ENCODE data around the gene NACA. TPM values are rescaled to one million over a fixed set of nuclear protein-coding genes. Genes with fewer than 3 reads are reported as not detected.
"Not testable (repeated sequence)": the region's sequence is repeated elsewhere in the genome, so short reads cannot be mapped to it uniquely, and the experiment has no call there.

The NACA gene
- total RNA-seq, 2 experiments from 2014 or later, result 793 to 820 TPM

DNA sequence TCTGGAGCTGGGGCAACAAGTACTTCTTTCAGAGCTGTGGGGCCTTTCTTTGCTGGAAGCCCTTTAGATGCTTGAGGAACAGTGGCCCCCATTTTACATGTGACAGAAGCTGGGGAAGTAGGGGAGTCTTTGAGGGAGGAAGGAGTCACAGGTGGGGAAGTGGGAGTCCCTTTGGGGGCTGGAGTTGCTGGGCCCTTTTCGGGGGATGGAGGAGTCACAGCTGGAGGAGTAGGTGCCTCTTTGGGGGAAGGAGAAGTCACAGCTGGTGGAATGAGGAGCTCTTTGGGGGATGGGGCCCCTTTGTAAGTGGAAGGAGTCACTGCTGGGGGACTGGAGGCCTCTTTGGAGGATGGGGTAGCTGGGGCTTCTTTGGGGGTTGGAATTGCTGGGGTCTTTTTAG is 8.6 kb downstream of the NACA start:
- Mint-ChIP-seq H3K9me3 (ENCODE audit: insufficient read depth) (no peaks in the 10 kb centered on the region), H3K4me1 (ENCODE audit: low read depth) (peaks cover 56% of the 10 kb centered on the region), H3K4me3 (no peak overlapping the region), H3K36me3 (ENCODE audit: low read depth) (peaks cover 78% of the 10 kb centered on the region), H3K27me3 (ENCODE audit: low read depth) (no peaks in the 10 kb centered on the region), H3K27ac (peak overlapping the region; percentile 18)
- CTCF ChIA-PET, result no interaction called here
- DNase-seq (no peak), ATAC-seq (no peak)
- POLR2A ChIA-PET, result interaction anchor here (1.5 kb wide), 1 partner anchor 10 kb away, joined by 17 read pairs; the partner anchor contains the start of gene NACA

- peaks cover 78% of the 10 kb centered on the region for H3K36me3 Mint-ChIP-seq (ENCODE audit: low read depth)
- peaks cover 49% of the 10 kb centered on the region for H3K4me1 Mint-ChIP-seq (ENCODE audit: low read depth)
- peak overlapping the region; percentile 32 for H3K27ac Mint-ChIP-seq
- H3K9me3 Mint-ChIP-seq (ENCODE audit: insufficient read depth), result no peaks in the 10 kb centered on the region
- POLR2A ChIA-PET, result interaction anchor here (1.5 kb wide), 1 partner anchor 11 kb away, joined by 17 read pairs; the partner anchor contains the start of gene NACA
- no peak for ATAC-seq
- H3K4me3 Mint-ChIP-seq, result no peak overlapping the region
- CTCF ChIA-PET, result no interaction called here
- no peaks in the 10 kb centered on the region for H3K27me3 Mint-ChIP-seq (ENCODE audit: low read depth)
- DNase-seq, result no peak
Measured at GRCh38 chr12:56715798-56716197, 9.3 kb downstream of the NACA start.

DNA sequence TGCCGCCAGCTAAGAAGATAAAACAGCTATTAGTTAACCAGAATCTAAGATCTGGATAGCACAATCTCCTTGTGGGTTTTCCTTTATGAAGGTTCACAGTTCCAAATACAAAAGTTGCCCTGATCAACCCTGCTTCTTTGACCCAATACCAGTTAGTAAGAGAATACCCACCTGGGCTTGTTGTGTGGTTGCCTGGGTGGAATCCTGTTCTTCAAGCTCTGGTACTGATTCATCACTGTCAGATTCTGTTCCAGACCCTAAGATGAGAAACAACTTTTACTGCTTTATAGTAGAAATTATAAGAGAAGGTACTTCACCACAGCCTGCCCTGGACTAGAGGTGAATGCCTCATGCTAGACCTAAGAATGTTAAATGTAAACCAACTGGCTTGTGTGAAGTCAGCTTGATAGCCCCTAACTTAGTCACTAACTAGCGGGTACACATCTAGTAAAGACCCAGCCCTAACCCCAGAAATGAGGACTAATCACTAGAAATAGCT is 10.6 kb downstream of the NACA start:
- no peak overlapping the region for H3K27ac Mint-ChIP-seq
- CTCF ChIA-PET, result no interaction called here

DNA sequence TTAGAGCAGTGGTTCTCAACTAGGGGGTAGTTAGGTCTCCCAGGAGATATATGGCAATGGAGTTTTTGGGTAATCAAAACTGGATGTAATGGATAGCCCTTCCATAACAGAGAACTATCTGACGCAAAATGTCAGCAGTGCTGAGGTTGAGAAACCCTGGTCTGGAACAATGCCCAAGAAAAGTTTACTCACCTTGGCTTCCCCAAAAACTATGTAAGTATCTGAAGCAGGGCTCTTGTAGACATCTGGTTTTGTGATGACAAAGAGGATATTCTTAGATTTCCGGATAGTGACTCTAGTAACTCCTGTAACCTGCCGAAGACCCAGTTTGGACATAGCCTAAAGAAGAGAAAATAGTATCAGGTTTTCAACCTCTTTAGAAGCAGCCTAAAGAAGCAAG is 11.8 kb downstream of the NACA start:
- Mint-ChIP-seq H3K4me3 (no peak overlapping the region), H3K27me3 (ENCODE audit: low read depth) (no peaks in the 10 kb centered on the region), H3K27ac (no peak overlapping the region), H3K9me3 (ENCODE audit: insufficient read depth) (no peaks in the 10 kb centered on the region), H3K36me3 (ENCODE audit: low read depth) (peaks cover 57% of the 10 kb centered on the region), H3K4me1 (ENCODE audit: low read depth) (peaks cover 26% of the 10 kb centered on the region)
- POLR2A ChIA-PET, result interaction anchor here (0.9 to 1.1 kb wide), 2 partner anchors 12 kb away, joined by 4 to 5 read pairs; partner anchors contain the start of gene NACA
- DNase-seq (no peak), ATAC-seq (no peak)
- CTCF ChIA-PET, result interaction anchor here (0.6 to 0.8 kb wide), 2 partner anchors 25 to 76 kb away, joined by 3 read pairs; partner anchors contain the start of gene PTGES3

More for the DNA sequence above, 10.6 kb downstream of the NACA start:
- no peak for DNase-seq
- Mint-ChIP-seq H3K9me3 (ENCODE audit: insufficient read depth) (no peaks in the 10 kb centered on the region), H3K4me1 (ENCODE audit: low read depth) (peaks cover 36% of the 10 kb centered on the region), H3K27me3 (ENCODE audit: low read depth) (no peaks in the 10 kb centered on the region), H3K4me3 (no peak overlapping the region), H3K36me3 (ENCODE audit: low read depth) (peaks cover 67% of the 10 kb centered on the region)
- no peak for ATAC-seq
- POLR2A ChIA-PET, result interaction anchor here (0.9 kb wide), 1 partner anchor 11 kb away, joined by 5 read pairs; the partner anchor contains the start of gene NACA

DNA sequence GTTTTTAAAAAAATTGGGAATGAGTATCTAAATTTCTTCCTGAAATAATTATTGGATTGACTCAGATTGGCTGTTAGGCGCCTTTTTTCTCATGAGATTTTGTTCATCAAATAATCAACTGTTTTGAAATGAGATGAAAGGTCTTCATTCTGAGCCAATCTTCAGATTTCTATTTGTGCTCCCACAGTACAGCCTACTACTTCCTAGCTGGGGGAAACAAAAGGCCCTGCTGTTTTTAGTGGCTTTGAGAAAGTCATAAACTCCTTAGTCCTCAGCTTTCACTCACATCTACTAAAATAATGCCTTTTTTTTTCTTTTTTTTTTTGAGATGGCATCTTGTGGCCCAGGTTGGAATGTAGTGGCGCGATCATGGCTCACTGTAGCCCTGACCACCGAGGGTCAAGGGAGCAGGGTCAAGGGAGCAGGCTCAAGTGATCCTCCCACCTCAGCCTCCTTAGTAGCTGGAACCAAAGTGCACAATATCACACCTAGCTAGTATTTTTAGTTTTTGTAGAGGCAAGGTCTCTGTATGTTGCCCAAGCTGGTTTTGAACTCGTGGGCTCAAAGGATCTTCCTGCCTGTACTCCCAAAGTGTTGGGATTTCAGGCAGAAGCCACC is 15.2 kb downstream of the NACA start:
- no peaks in the 10 kb centered on the region for H3K9me3 Mint-ChIP-seq (ENCODE audit: insufficient read depth)
- H3K4me3 Mint-ChIP-seq, result no peak overlapping the region
- ATAC-seq, result no peak
- CTCF ChIA-PET, result no interaction called here
- H3K36me3 Mint-ChIP-seq (ENCODE audit: low read depth), result peaks cover 39% of the 10 kb centered on the region
- H3K27ac Mint-ChIP-seq, result no peak overlapping the region
- no peaks in the 10 kb centered on the region for H3K27me3 Mint-ChIP-seq (ENCODE audit: low read depth)
- POLR2A ChIA-PET, result interaction anchor here (1.1 kb wide), 1 partner anchor 21 kb away, joined by 3 read pairs; no protein-coding TSS in a partner anchor
- DNase-seq, result no peak
- peaks cover 1% of the 10 kb centered on the region for H3K4me1 Mint-ChIP-seq (ENCODE audit: low read depth)

- H3K27me3 Mint-ChIP-seq (ENCODE audit: low read depth); POLR2A ChIA-PET; H3K9me3 Mint-ChIP-seq (ENCODE audit: insufficient read depth): not testable (repeated sequence)
Measured at GRCh38 chr12:56704522-56704921, 20.6 kb downstream of the NACA start.

DNA sequence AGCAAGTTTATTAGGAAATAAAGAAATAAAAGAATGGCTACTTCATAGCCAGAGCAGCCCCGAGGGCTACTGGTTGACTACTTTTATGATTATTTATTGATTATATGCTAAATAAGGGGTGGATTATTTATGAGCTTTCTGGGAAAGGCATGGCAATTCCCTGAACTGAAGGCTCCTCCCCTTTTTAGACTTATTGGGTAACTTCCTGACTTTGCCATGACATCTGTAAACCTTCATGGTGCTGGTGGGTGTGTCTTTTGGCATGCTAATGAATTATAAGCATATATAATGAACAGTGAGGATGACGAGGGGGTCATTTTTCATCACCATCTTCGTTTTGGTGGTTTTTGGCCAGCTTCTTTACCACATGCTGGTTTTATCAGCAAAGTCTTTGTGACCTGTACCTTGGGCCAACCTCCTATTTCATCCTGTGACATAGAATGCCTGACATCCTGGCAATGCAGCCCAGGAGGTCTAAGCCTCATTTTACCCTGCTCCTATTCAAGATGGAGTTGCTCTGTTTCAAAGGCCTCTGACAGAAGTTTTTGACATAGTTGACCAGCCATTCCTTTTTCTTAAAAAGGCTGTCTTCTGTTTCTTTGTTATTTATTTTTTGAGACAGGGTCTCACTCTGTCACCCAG is 26.0 kb downstream of the NACA start:
- ATAC-seq (no peak), DNase-seq (no peak)
- CTCF ChIA-PET, result interaction anchor here (1.1 kb wide), 1 partner anchor 10 kb away, joined by 5 read pairs; no protein-coding TSS in a partner anchor
- Mint-ChIP-seq H3K9me3 (ENCODE audit: insufficient read depth) (no peaks in the 10 kb centered on the region), H3K36me3 (ENCODE audit: low read depth) (peaks cover 2% of the 10 kb centered on the region), H3K27ac (no peak overlapping the region), H3K4me3 (no peak overlapping the region), H3K27me3 (ENCODE audit: low read depth) (peaks cover 2% of the 10 kb centered on the region), H3K4me1 (ENCODE audit: low read depth) (peaks cover 17% of the 10 kb centered on the region)
- POLR2A ChIA-PET, result interaction anchor here (2.6 kb wide), 1 partner anchor 10 kb away, joined by 11 read pairs; the partner anchor contains the start of gene PTGES3

More at GRCh38 chr12:56704522-56704921, 20.6 kb downstream of the NACA start:
- DNase-seq; H3K4me1 Mint-ChIP-seq (ENCODE audit: low read depth); H3K4me3 Mint-ChIP-seq; CTCF ChIA-PET; ATAC-seq; H3K36me3 Mint-ChIP-seq (ENCODE audit: low read depth); H3K27ac Mint-ChIP-seq: not testable (repeated sequence)

DNA sequence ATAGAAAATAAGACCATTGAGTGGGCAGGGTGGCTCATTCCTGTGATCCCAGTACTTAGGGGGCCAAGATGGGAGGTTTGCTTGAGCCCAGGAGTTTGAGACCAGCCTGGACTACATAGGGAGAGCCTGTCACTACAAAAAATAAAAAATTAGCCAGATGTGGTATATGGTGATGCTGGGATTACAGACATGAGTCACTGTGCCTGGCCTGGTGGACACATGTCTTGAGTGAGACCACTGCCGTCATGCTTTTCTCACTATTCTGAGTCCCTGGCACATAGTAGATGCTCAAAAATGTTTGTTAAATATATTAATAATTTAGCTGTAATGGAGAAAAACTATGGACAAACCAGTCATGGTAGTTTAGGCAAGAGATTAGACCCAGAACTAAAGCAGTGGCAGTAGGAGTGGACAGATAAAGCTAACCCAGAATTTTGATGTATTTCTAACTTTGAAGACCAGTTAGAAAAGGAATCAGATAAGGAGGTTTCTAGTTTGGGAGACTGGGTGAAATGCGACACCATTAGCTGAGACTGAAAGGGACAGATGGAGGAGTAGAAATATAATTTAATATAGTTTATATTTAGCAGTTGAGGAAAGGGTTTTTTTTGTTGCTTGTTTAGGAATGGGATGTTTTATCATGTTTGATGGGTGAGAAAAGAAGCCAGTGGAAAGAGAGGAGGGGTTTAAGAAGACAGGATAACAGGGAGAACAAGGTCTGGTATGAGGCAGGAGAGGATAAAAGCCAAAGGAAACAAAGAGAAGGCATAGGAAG is 29.6 kb downstream of the NACA start:
- H3K4me3 Mint-ChIP-seq, result no peak overlapping the region
- DNase-seq, result no peak
- no peaks in the 10 kb centered on the region for H3K9me3 Mint-ChIP-seq (ENCODE audit: insufficient read depth)
- H3K27me3 Mint-ChIP-seq (ENCODE audit: low read depth), result peaks cover 2% of the 10 kb centered on the region
- H3K4me1 Mint-ChIP-seq (ENCODE audit: low read depth), result peaks cover 13% of the 10 kb centered on the region
- ATAC-seq, result no peak
- CTCF ChIA-PET, result no interaction called here
- POLR2A ChIA-PET, result interaction anchor here (0.8 kb wide), 1 partner anchor 12 kb away, joined by 4 read pairs; no protein-coding TSS in a partner anchor
- H3K27ac Mint-ChIP-seq, result no peak overlapping the region
- no peaks in the 10 kb centered on the region for H3K36me3 Mint-ChIP-seq (ENCODE audit: low read depth)

DNA sequence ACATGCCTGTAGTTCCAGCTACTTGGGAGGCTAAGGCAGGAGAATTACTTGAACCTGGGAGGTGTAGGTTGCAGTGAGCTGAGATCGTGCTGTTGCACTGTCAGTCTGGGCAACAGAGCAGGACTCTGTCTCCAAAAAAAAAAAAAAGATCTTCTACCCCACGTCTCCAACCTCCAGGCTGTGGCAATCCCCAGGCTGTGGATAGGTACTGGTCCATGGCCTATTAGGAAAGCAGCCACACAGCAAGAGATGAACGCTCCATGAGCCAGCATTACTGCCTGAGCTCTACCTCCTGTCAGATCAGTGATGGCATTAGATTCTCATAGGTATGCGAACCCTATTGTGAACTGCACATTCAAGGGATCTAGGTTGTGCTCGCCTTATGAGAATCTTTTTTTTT is 30.9 kb downstream of the NACA start:
- no peaks in the 10 kb centered on the region for H3K9me3 Mint-ChIP-seq (ENCODE audit: insufficient read depth)
- H3K4me1 Mint-ChIP-seq (ENCODE audit: low read depth), result peaks cover 9% of the 10 kb centered on the region
- H3K36me3 Mint-ChIP-seq (ENCODE audit: low read depth), result no peaks in the 10 kb centered on the region
- no peak overlapping the region for H3K4me3 Mint-ChIP-seq
- no peak for DNase-seq
- CTCF ChIA-PET, result no interaction called here
- peaks cover 2% of the 10 kb centered on the region for H3K27me3 Mint-ChIP-seq (ENCODE audit: low read depth)
- H3K27ac Mint-ChIP-seq, result no peak overlapping the region
- POLR2A ChIA-PET, result interaction anchor here (0.6 kb wide), 1 partner anchor 33 kb away, joined by 3 read pairs; no protein-coding TSS in a partner anchor
- no peak for ATAC-seq

- CTCF ChIA-PET, result interaction anchor here (1.0 to 3.3 kb wide), 10 partner anchors 10 to 423 kb away, joined by 3 to 19 read pairs (median 5); partner anchors contain the start of genes NACA and STAT6
- Mint-ChIP-seq H3K27ac (peak overlapping the region; percentile 99), H3K27me3 (ENCODE audit: low read depth) (no peaks in the 10 kb centered on the region), H3K4me1 (ENCODE audit: low read depth) (peaks cover 17% of the 10 kb centered on the region), H3K9me3 (ENCODE audit: insufficient read depth) (no peaks in the 10 kb centered on the region), H3K4me3 (peak overlapping the region; percentile 99), H3K36me3 (ENCODE audit: low read depth) (peaks cover 35% of the 10 kb centered on the region)
- ATAC-seq, result no peak
- DNase-seq, result no peak
- POLR2A ChIA-PET, result interaction anchor here (0.7 to 8.2 kb wide), 17 partner anchors 9 to 423 kb away, joined by 3 to 119 read pairs (median 5); partner anchors contain the start of genes ATP5F1B, BAZ2A, NACA and NEMP1
Measured at GRCh38 chr12:56688846-56689109, 36.3 kb downstream of the NACA start.

- H3K9me3 Mint-ChIP-seq (ENCODE audit: insufficient read depth), result no peaks in the 10 kb centered on the region
- CTCF ChIA-PET, result interaction anchor here (1.0 to 3.3 kb wide), 9 partner anchors 25 to 423 kb away, joined by 3 to 19 read pairs (median 5); partner anchors contain the start of genes NACA and STAT6
- DNase-seq (peak; percentile 99), ATAC-seq (peak; percentile 76)
- H3K27me3 Mint-ChIP-seq (ENCODE audit: low read depth), result no peaks in the 10 kb centered on the region
- peak within 1 kb of the TSS; percentile 99 for H3K27ac Mint-ChIP-seq
- peaks cover 17% of the 10 kb centered on the region for H3K4me1 Mint-ChIP-seq (ENCODE audit: low read depth)
- POLR2A ChIA-PET, result interaction anchor here (0.6 to 8.2 kb wide), 23 partner anchors 9 to 423 kb away, joined by 3 to 119 read pairs (median 4); partner anchors contain the start of genes ATP5F1B, BAZ2A, IL23A and NACA
- peaks cover 36% of the 10 kb centered on the region for H3K36me3 Mint-ChIP-seq (ENCODE audit: low read depth)
- peak within 1 kb of the TSS; percentile 99 for H3K4me3 Mint-ChIP-seq
Measured at GRCh38 chr12:56688129-56688845, 36.8 kb downstream of the NACA start, which contains the start of gene PTGES3. Gene PTGES3, minus strand, starts transcription at chr12:56688284. Its CDS starts 285 bp downstream, at chr12:56687999.
